Epithelial cell of proximal tubule (primary cell): ENCODE measurements around the gene FTO. TPM values are rescaled to one million over a fixed set of nuclear protein-coding genes. Genes with fewer than 3 reads are reported as not detected.
A peak's percentile ranks its signal among the peaks of the same experiment; 100 is the strongest.

Experiments
- DNase-seq: peaks from one replicate; pipeline ENCODE4 v3.0.0-alpha.2; 2011; ENCODE audit warnings: low read depth
- H3K4me3 ChIP-seq: 2 replicates; pipeline ENCODE4 v1.5.1; 2011; ENCODE audit warnings: low read depth, mild to moderate bottlenecking, low read length
- total RNA-seq: library from RNA; depleted of rRNA; stranded (reverse); fragments of >200 nt; gene quantifications from 2 replicates; pipeline ENCODE4 v1.2.3, GENCODE V29; 2015
- TF ChIP-seq, protein P1 (sequence below): conservative IDR thresholded peaks from 2 replicates; pipeline ENCODE4 v1.5.1; 2012; ENCODE audit warnings: low read depth, mild to moderate bottlenecking, low read length

Gene FTO
- total RNA-seq, 1 donor from 2014 or later, result 62.7 TPM

DNA sequence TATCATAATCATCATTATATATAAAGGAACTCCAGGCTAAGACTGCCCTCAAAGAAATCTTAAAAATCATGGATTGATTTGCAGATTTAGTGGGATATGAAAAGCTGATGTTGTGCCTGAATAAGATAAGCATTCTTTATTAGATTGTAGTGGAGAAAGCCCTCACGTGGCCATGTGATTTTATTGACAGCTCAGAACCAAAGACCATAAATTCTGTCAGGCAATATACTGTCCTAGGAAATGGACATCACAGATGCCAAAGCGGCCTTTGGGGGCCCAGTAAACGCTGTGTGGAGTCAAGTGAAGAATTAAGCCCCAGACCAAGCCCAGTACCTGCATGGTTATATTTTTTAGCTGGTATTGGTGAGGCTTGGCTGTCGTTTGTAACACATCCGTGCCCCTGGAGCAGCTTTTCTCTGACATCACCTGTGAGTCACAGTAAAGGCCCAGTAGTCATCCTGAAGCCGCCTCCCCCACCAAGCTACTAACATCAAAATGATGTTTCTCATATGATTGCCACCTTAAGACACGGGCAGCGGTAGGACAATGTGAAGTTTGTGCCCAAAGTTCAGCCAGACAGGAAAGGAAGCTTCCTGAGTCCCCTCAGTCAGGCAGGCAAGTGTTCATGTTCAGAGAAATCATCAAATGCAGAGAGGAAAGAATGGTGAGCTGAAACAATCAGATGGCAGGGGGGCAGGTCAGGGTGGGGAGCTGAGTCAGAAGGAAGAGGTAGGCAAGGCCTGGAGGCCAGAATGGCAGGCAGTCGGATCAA, 373.3 kb downstream of the FTO start:
- TF ChIP-seq, protein P1, sequence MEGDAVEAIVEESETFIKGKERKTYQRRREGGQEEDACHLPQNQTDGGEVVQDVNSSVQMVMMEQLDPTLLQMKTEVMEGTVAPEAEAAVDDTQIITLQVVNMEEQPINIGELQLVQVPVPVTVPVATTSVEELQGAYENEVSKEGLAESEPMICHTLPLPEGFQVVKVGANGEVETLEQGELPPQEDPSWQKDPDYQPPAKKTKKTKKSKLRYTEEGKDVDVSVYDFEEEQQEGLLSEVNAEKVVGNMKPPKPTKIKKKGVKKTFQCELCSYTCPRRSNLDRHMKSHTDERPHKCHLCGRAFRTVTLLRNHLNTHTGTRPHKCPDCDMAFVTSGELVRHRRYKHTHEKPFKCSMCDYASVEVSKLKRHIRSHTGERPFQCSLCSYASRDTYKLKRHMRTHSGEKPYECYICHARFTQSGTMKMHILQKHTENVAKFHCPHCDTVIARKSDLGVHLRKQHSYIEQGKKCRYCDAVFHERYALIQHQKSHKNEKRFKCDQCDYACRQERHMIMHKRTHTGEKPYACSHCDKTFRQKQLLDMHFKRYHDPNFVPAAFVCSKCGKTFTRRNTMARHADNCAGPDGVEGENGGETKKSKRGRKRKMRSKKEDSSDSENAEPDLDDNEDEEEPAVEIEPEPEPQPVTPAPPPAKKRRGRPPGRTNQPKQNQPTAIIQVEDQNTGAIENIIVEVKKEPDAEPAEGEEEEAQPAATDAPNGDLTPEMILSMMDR, result no peak
- peak; percentile 51 for DNase-seq
- no peak overlapping the region for H3K4me3 ChIP-seq

- no peak overlapping the region for H3K4me3 ChIP-seq
- TF ChIP-seq, protein P1, result no peak
These were observed 376.6 kb downstream of the FTO start for GRCh38 chr16:54080524-54081008.

DNA sequence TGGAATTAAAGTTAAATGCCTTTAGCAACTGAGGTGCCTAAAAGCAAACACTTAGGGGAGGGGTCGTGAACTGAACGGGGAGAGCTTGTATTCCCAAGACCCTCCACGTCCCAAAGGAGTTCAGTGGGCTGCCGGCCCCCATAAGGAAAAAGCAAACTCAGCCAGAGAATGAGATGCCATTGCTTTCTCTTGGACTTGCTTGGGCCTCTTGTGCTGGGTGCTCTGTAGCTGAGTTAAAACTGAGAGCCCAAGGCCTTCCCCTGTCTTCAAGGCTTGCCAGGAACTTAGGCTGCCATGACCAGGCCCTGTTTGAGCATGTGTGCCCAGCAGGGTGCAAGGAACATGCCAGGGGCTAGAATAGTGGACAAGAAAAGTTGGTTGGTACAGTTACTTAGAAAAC, 382.8 kb downstream of the FTO start:
- no peak overlapping the region for H3K4me3 ChIP-seq
- TF ChIP-seq, protein P1, result no peak
- DNase-seq, result no peak

More at GRCh38 chr16:54080524-54081008, 376.6 kb downstream of the FTO start:
- DNase-seq, result peak; percentile 88

GRCh38 chr16:54090602-54091001, 386.6 kb downstream of the FTO start:
- TF ChIP-seq, protein P1, result no peak
- no peak overlapping the region for H3K4me3 ChIP-seq
- no peak for DNase-seq

DNA sequence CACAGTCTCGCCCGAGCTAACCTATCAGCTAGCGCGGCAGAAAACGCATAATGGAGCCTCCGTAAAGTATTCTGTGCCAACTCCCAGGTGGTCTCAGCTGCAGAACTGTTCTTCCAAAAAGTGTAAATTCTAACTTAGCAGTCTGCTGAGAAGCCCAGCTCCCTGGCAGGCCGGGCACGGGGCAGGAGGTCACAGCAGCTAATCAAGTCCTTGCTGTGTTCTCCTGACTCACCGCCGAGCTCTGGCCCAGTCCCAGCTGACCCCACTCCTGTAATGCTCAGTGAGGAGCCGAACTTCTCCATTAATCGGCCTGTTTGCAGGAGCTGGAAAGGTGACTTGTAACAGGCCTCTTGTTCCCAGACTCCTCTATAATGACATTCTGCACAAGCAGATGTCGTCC, 389.3 kb downstream of the FTO start:
- H3K4me3 ChIP-seq, result no peak overlapping the region
- DNase-seq, result no peak
- TF ChIP-seq, protein P1, result no peak

GRCh38 chr16:54094641-54095040, 390.7 kb downstream of the FTO start:
- TF ChIP-seq, protein P1, result no peak
- H3K4me3 ChIP-seq, result no peak overlapping the region

GRCh38 chr16:54096607-54097006, 392.7 kb downstream of the FTO start:
- no peak for DNase-seq
- TF ChIP-seq, protein P1, result no peak
- no peak overlapping the region for H3K4me3 ChIP-seq

More at GRCh38 chr16:54094641-54095040, 390.7 kb downstream of the FTO start:
- no peak for DNase-seq
